Bronchial epithelial cell (primary cell): ENCODE measurements around the gene TPD52L2. TPM values are rescaled to one million over a fixed set of nuclear protein-coding genes. Genes with fewer than 3 reads are reported as not detected.
"Not testable (repeated sequence)": the region's sequence is repeated elsewhere in the genome, so short reads cannot be mapped to it uniquely, and the experiment has no call there.

Source experiments
- DNase-seq: peaks from one replicate; pipeline ENCODE4 v3.0.0-alpha.2; 2010; ENCODE audit warnings: low read depth
- FAIRE-seq: peaks from 2 replicates; lab custom pipeline; 2011; peaks lifted over from hg19 to GRCh38; lab: Jason Lieb, UNC
- H3K27me3 ChIP-seq: 2 replicates; pipeline ENCODE4 v1.5.1; 2011; ENCODE audit warnings: low read length; ENCODE audit not compliant: control insufficient read depth, insufficient read depth
- H3K36me3 ChIP-seq: 2 replicates; pipeline ENCODE4 v1.5.1; 2011; ENCODE audit warnings: low read length; ENCODE audit not compliant: control insufficient read depth, insufficient read depth
- H3K4me3 ChIP-seq: 2 replicates; pipeline ENCODE4 v1.5.1; 2011; ENCODE audit warnings: mild to moderate bottlenecking, low read depth, low read length, control low read depth
- CTCF ChIP-seq: IDR thresholded peaks from 2 replicates; pipeline ENCODE4 v1.5.1; 2011; ENCODE audit warnings: mild to moderate bottlenecking, moderate library complexity, low read length, control low read depth, inconsistent platforms; ENCODE audit not compliant: insufficient read depth, severe bottlenecking
- total RNA-seq: library from RNA; depleted of rRNA; stranded (reverse); fragments of >200 nt; gene quantifications from 2 replicates; pipeline ENCODE4 v1.2.1, GENCODE V29; 2014

TPD52L2 gene
- total RNA-seq, 1 donor from 2014 or later, result 172 TPM

- Histone ChIP-seq H3K27me3 (no peaks in the 10 kb centered on the region), H3K4me3 (no peak overlapping the region), H3K36me3 (peaks cover 6% of the 10 kb centered on the region)
- FAIRE-seq, result no peak
- no peak for TF ChIP-seq CTCF
- no peak for DNase-seq
Observed at GRCh38 chr20:63903796-63904561, 38.9 kb downstream of the TPD52L2 start.

- H3K27me3 ChIP-seq, result no peaks in the 10 kb centered on the region
- no peak for FAIRE-seq
- no peak for TF ChIP-seq CTCF
- H3K36me3 ChIP-seq, result peaks cover 1% of the 10 kb centered on the region
- no peak for DNase-seq
- H3K4me3 ChIP-seq, result no peak overlapping the region
Observed at GRCh38 chr20:63908008-63908682, 43.1 kb downstream of the TPD52L2 start.

- Histone ChIP-seq H3K36me3 (peaks cover 3% of the 10 kb centered on the region), H3K4me3 (no peak overlapping the region), H3K27me3 (no peaks in the 10 kb centered on the region)
- DNase-seq (peak; percentile 93), FAIRE-seq (no peak)
- no peak for TF ChIP-seq CTCF
Observed at GRCh38 chr20:63911176-63911575, 46.1 kb downstream of the TPD52L2 start.

- Histone ChIP-seq H3K27me3 (no peaks in the 10 kb centered on the region), H3K4me3 (no peak overlapping the region), H3K36me3 (peaks cover 5% of the 10 kb centered on the region)
- TF ChIP-seq CTCF, result no peak
- DNase-seq, result no peak
- no peak for FAIRE-seq
Observed at GRCh38 chr20:63913768-63914167, 48.7 kb downstream of the TPD52L2 start.

- Histone ChIP-seq H3K4me3 (no peak overlapping the region), H3K27me3 (no peaks in the 10 kb centered on the region), H3K36me3 (peaks cover 7% of the 10 kb centered on the region)
- FAIRE-seq (no peak), DNase-seq (no peak)
- no peak for TF ChIP-seq CTCF
Observed at GRCh38 chr20:63915471-63915870, 50.4 kb downstream of the TPD52L2 start.

- H3K27me3 ChIP-seq, H3K36me3 ChIP-seq, H3K4me3 ChIP-seq, DNase-seq, FAIRE-seq: not testable (repeated sequence)
Observed at GRCh38 chr20:63916371-63916939, 51.4 kb downstream of the TPD52L2 start.
